Left lung (tissue), 10 donors: Measurements from ENCODE around the gene CLHC1. TPM values are rescaled to one million over a fixed set of nuclear protein-coding genes. Genes with fewer than 3 reads are reported as not detected.

Experiments used
- ATAC-seq: fragments of 200-7000 bp; cut with Tn5 transposase; one replicate; pipeline ENCODE4 v1.9.1; 2020; ENCODE audit warnings: moderate library complexity
- DNase-seq, 4 donors: peaks; one replicate each; pipeline ENCODE4 v3.0.0-alpha.2; 2013 to 2020
- H3K27ac ChIP-seq, 2 donors: fragments of 200-600 bp; sonication (generic) in 1 of 2; one replicate each; pipeline versions ENCODE4 v1.5.0 to v1.8.0; 2020 to 2021
- H3K27me3 ChIP-seq, 2 donors: fragments of 200-600 bp; sonication (generic) in 1 of 2; one replicate each; pipeline versions ENCODE4 v1.5.0 to v1.8.0; 2020 to 2021
- H3K36me3 ChIP-seq, 2 donors: fragments of 200-600 bp; sonication (generic) in 1 of 2; one replicate each; pipeline versions ENCODE4 v1.5.0 to v1.8.0; 2020 to 2021
- H3K4me1 ChIP-seq, 2 donors: fragments of 200-600 bp; one replicate each; pipeline ENCODE4 v1.8.0; 2021
- H3K4me3 ChIP-seq, 2 donors: fragments of 200-600 bp; sonication (generic) in 1 of 2; one replicate each; pipeline versions ENCODE4 v1.5.0 to v1.8.0; 2020 to 2021; ENCODE audit warnings: mild to moderate bottlenecking in 1 of 2
- H3K9me3 ChIP-seq, 2 donors: fragments of 200-600 bp; sonication (generic) in 1 of 2; one replicate each; pipeline versions ENCODE4 v1.5.0 to v1.8.0; 2020 to 2021
- CTCF ChIP-seq, 2 donors: fragments of 200-600 bp; sonication (generic) in 1 of 2; IDR thresholded peaks; one replicate each; pipeline versions ENCODE4 v1.5.0 to v1.8.0; 2021; ENCODE audit warnings: antibody characterized with exemption in 2 of 2
- intact Hi-C, 2 donors: fragments of 100-400 bp; cut with DNase I; formaldehyde crosslinking; loops; one replicate each; pipeline versions ENCODE4 v1.11.2 to v1.14.2; 2022
- polyA plus RNA-seq, 6 donors: library from polyadenylated mRNA; unstranded; fragments of 120-200 nt; gene quantifications; one replicate each; pipeline ENCODE4 v1.2.1, GENCODE V29; 2013; ENCODE audit not compliant: insufficient read length in 6 of 6
- total RNA-seq, 2 donors: library from RNA; stranded (reverse); fragmentation: NEBNext Ultra II Directional; extraction: Animal tissue kit (Norgen Biotek cat#: 25700); gene quantifications; one replicate each; pipeline ENCODE4 v1.2.1, GENCODE V29; 2021
- donor health status: DM: no; HTN: yes; CAD: no.
- donor health status: DM: no; HTN: no; CAD: no.

CLHC1 gene
- total and polyA plus RNA-seq, 8 donors: 9.2 to 41.2 (median 28.7) TPM

- DNase-seq (no peak), ATAC-seq (peak; percentile 18)
- intact Hi-C loops: no loop called here
- no peak for TF ChIP-seq CTCF (IDR thresholded peaks at IDR 0.05)
- H3K27ac ChIP-seq: peak overlapping the region; percentile 30 to 45
- H3K27me3 ChIP-seq: no peaks in the 10 kb centered on the region
- no peaks in the 10 kb centered on the region for H3K9me3 ChIP-seq
- no peaks in the 10 kb centered on the region for H3K36me3 ChIP-seq
- peaks cover 42 to 83% of the 10 kb centered on the region in 2 donors for H3K4me1 ChIP-seq
- H3K4me3 ChIP-seq: no peak overlapping the region
Observed at GRCh38 chr2:55155764-55156281, 76.3 kb downstream of the CLHC1 start.

GRCh38 chr2:55155206-55155605 is 76.9 kb downstream of the CLHC1 start:
- Histone ChIP-seq H3K4me1 (peaks cover 42 to 86% of the 10 kb centered on the region in 2 donors), H3K4me3 (no peak overlapping the region)
- intact Hi-C loops: no loop called here

GRCh38 chr2:55154525-55155030 is 77.5 kb downstream of the CLHC1 start:
- ATAC-seq (no peak), DNase-seq (no peak)
- no peaks in the 10 kb centered on the region for H3K27me3 ChIP-seq
- H3K9me3 ChIP-seq: no peaks in the 10 kb centered on the region
- no peak overlapping the region for H3K4me3 ChIP-seq
- no peaks in the 10 kb centered on the region for H3K36me3 ChIP-seq
- peaks cover 42 to 85% of the 10 kb centered on the region in 2 donors for H3K4me1 ChIP-seq
- H3K27ac ChIP-seq: no peak overlapping the region
- intact Hi-C loops: no loop called here
- no peak for TF ChIP-seq CTCF (IDR thresholded peaks at IDR 0.05)

More at GRCh38 chr2:55155206-55155605, 76.9 kb downstream of the CLHC1 start:
- H3K9me3 ChIP-seq: no peaks in the 10 kb centered on the region
- no peak for ATAC-seq
- no peak for DNase-seq
- no peaks in the 10 kb centered on the region for H3K27me3 ChIP-seq
- no peak for TF ChIP-seq CTCF (IDR thresholded peaks at IDR 0.05)
- no peak overlapping the region for H3K27ac ChIP-seq
- H3K36me3 ChIP-seq: no peaks in the 10 kb centered on the region

GRCh38 chr2:55153584-55154299 is 78.4 kb downstream of the CLHC1 start:
- no peak overlapping the region for H3K4me3 ChIP-seq
- no peaks in the 10 kb centered on the region for H3K9me3 ChIP-seq
- intact Hi-C loops: no loop called here
- peaks cover 34 to 79% of the 10 kb centered on the region in 2 donors for H3K4me1 ChIP-seq
- DNase-seq: no peak
- no peaks in the 10 kb centered on the region for H3K36me3 ChIP-seq
- no peak for TF ChIP-seq CTCF (IDR thresholded peaks at IDR 0.05)
- H3K27me3 ChIP-seq: no peaks in the 10 kb centered on the region
- H3K27ac ChIP-seq: peak overlapping the region in 1 of 2 donors; percentile 50
- ATAC-seq: peak; percentile 22
